Skeletal muscle satellite cell (primary cell): Measurements from ENCODE around the gene DOCK8.
A peak's percentile ranks its signal among the peaks of the same experiment; 100 is the strongest.

Source experiments
- H3K27me3 ChIP-seq: 2 replicates; pipeline ENCODE4 v1.7.0; 2013; ENCODE audit warnings: low read length; ENCODE audit not compliant: control insufficient read depth, insufficient read depth
- H3K36me3 ChIP-seq: 2 replicates; pipeline ENCODE4 v1.7.0; 2013; ENCODE audit warnings: mild to moderate bottlenecking, control low read depth, low read length; ENCODE audit not compliant: insufficient read depth
- H3K4me1 ChIP-seq: 2 replicates; pipeline ENCODE4 v1.7.0; 2013; ENCODE audit warnings: low read length; ENCODE audit not compliant: control insufficient read depth, insufficient read depth
- H3K4me2 ChIP-seq: 2 replicates; pipeline ENCODE4 v1.7.0; 2013; ENCODE audit warnings: mild to moderate bottlenecking, low read length
- H3K4me3 ChIP-seq: 2 replicates; pipeline ENCODE4 v1.7.0; 2013; ENCODE audit warnings: low read length
- H3K9ac ChIP-seq: 2 replicates; pipeline ENCODE4 v1.7.0; 2013; ENCODE audit warnings: mild to moderate bottlenecking, low read depth, low read length, moderate library complexity
- H3K9me3 ChIP-seq: replicated peaks from 2 replicates; pipeline ENCODE4 v1.7.0; 2013; ENCODE audit warnings: mild to moderate bottlenecking, control low read depth, low read length

The DOCK8 gene

DNA sequence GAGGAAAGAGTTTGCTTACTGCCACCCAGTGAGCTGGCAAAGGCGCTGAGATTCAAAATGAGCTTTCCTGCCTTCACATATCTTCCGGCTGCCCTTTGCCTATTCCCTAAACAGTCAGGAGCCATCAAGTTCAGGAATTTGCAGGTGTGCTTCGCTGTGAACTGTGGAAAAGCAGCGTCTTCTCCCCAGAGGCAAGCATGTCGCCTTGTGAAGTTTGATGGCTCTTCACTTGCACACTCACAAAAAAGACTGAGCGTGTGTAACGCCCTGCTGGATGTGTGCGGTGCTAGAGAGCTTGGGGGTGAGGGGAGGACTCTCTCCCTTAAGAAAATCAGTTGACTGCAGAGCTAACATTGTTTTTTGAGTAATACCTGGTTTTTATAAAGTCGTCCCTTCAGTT, 288.7 kb downstream of the DOCK8 start:
- Histone ChIP-seq H3K9me3 (no peaks in the 10 kb centered on the region), H3K27me3 (peaks cover 42% of the 10 kb centered on the region), H3K4me1 (peaks cover 9% of the 10 kb centered on the region), H3K4me2 (no peak overlapping the region), H3K36me3 (no peaks in the 10 kb centered on the region), H3K9ac (no peak overlapping the region), H3K4me3 (no peak overlapping the region)

DNA sequence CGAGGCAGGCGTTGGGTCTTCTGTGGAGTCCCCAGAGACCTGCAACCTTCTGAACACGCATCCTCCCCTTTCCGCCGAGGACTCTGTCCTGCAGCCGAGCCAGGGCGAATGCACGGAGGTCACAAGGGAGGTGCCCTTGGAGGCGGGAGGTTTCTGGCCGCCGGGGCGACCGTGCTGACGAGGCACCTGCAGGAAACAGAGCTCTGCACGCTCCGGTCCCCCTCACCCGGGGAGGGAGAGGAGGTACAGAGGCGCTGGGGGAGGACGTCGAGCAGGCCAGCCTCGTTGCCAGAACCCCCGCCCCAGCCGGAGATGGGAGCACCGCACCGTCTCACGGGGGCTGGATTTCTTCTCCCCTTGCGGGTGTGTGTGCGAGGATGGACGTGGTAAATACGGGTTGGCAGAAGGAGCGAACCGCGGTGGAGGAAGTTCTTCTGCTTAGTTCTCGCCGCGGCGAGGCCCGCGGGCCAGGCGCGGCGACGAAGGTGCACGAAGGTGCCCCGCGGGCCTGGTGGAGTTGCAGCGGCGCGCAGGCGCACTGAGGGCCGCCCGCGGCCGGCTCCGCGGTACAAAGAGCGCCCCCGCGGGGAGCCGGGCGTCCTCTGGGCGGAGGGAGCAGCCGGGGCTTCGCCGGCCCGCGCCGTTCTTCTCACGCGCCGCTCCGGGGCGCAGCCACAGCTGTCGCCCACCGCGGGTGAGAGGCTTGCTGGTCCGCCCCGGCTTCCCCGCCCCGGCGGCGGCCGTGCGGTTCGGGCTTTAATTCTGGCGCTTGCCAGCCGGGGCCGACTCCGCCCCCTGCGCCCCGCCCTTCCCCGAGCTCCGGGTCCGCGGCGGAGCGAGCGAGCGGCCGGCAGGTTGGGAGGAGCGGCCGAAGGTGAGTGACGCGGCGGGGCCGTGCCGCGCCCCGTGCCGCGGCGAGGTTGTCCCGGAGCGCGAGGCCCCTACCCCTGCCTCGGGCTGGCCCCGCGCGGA, 289.5 kb downstream of the DOCK8 start, which contains the start of gene KANK1:
KANK1 (plus strand) TSS at position 815 of the 972 bp plus-strand sequence.
- Histone ChIP-seq H3K4me2 (peak within 1 kb of the TSS; percentile 81), H3K9me3 (no peaks in the 10 kb centered on the region), H3K4me1 (peaks cover 9% of the 10 kb centered on the region), H3K4me3 (peak within 1 kb of the TSS; percentile 77), H3K36me3 (no peaks in the 10 kb centered on the region), H3K27me3 (peaks cover 42% of the 10 kb centered on the region), H3K9ac (peak within 1 kb of the TSS; percentile 56)

DNA sequence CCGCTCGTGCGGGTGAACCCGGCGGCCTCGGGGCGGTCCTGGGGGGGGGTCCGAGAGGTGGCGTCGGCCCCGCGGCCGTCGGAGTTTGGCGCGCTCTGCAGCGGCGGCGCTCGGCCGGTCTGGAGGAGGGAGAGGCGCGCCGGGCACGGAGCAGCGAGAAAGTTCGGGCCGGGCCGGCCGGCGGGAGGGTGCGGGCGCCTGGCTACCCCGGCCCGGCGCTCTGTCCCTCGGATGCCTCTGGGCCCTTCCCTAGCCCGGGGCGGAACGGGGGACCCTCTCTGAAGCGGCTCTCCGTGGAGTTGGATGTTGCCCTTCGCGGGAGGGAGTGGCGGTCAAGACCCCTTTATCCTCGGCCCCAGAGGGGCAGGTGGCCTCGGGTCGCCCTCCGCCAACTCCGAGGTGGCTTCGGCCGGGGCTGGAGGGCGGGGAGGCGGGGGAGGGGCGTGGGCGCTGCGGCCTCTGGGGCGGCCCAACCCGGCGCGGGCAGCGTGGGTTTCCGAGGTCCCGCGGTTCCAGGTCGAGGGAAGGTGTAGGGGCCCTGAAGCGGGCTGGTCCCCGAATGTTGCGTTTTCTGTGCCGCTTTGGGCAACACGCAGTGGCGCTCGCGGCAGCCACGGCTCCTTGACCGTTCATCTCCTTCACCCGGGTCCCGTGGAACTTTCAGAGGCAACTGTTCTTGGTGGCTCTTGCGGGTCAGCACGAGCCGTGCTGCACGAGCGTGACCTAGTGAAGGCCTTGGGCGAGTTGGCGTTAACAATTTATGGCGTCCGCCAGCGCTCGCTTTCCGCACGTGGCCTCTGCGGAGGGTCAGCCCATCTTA, 290.5 kb downstream of the DOCK8 start:
- peaks cover 9% of the 10 kb centered on the region for H3K4me1 ChIP-seq
- peaks cover 42% of the 10 kb centered on the region for H3K27me3 ChIP-seq
- no peaks in the 10 kb centered on the region for H3K36me3 ChIP-seq
- peak overlapping the region; percentile 56 for H3K9ac ChIP-seq
- H3K9me3 ChIP-seq, result no peaks in the 10 kb centered on the region
- peak overlapping the region; percentile 77 for H3K4me3 ChIP-seq
- peak overlapping the region; percentile 81 for H3K4me2 ChIP-seq

DNA sequence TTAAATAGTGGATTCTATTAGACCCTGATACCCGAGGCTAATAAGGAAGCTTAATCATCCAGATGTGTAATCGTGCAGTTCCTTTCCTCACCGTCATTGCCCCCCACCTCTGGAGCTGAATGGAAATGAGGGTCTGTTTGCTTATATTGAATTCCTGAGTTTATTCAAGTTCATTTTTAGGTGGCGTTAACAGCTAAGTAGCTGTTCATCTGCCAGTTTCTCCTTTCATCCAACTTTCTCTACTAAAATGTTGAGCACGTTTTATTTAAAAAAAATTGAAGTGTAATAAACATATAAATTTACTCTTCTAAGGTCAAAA, 291.0 kb downstream of the DOCK8 start:
- Histone ChIP-seq H3K36me3 (no peaks in the 10 kb centered on the region), H3K9ac (no peak overlapping the region), H3K4me2 (peak overlapping the region; percentile 81), H3K4me1 (peaks cover 9% of the 10 kb centered on the region), H3K9me3 (no peaks in the 10 kb centered on the region), H3K4me3 (peak overlapping the region; percentile 54), H3K27me3 (peaks cover 39% of the 10 kb centered on the region)

DNA sequence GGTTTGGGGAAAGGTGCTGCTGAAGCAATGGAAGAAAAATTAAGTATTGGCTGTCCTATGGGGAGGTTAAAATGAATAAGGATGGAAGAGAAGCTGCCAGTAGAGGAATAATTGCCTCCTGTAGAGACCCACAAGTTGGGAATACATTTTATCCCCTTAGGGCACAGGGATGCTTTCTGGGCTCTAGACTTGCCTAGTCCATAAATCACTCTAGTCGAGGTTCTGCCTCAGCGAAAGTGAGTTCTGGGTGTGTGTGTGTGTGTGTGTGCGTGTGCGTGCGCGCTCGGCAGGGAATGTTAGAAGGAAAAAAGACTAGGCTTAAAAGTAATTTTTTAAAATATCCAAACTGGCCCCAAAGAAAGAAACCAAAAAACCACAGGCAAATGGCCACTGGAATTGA, 291.6 kb downstream of the DOCK8 start:
- Histone ChIP-seq H3K4me1 (peaks cover 9% of the 10 kb centered on the region), H3K27me3 (peaks cover 39% of the 10 kb centered on the region), H3K4me3 (no peak overlapping the region), H3K9me3 (no peaks in the 10 kb centered on the region), H3K9ac (no peak overlapping the region), H3K4me2 (no peak overlapping the region), H3K36me3 (no peaks in the 10 kb centered on the region)

DNA sequence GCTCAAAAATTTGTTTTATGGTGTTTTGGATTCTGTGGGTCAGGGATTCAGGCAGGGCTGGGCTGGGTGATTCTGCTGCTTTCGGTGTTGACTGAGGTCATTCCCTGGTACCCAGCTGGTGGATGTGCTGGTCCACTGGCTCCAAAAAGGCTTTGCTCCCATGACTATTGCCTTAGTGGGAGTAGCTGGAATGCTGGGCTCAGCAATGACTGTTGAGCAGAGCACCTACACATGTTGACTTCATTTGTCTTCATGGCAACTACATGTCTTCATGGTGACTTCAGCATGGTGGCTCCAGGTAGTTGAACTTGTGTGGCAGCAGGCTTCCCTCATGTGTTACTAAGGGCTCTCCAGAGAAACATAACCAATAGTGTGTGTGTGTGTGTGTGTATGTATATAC, 297.2 kb downstream of the DOCK8 start:
- H3K4me1 ChIP-seq, result no peaks in the 10 kb centered on the region
- no peak overlapping the region for H3K9ac ChIP-seq
- H3K4me3 ChIP-seq, result no peak overlapping the region
- H3K9me3 ChIP-seq, result no peaks in the 10 kb centered on the region
- H3K4me2 ChIP-seq, result no peak overlapping the region
- peaks cover 18% of the 10 kb centered on the region for H3K27me3 ChIP-seq
- no peaks in the 10 kb centered on the region for H3K36me3 ChIP-seq

DNA sequence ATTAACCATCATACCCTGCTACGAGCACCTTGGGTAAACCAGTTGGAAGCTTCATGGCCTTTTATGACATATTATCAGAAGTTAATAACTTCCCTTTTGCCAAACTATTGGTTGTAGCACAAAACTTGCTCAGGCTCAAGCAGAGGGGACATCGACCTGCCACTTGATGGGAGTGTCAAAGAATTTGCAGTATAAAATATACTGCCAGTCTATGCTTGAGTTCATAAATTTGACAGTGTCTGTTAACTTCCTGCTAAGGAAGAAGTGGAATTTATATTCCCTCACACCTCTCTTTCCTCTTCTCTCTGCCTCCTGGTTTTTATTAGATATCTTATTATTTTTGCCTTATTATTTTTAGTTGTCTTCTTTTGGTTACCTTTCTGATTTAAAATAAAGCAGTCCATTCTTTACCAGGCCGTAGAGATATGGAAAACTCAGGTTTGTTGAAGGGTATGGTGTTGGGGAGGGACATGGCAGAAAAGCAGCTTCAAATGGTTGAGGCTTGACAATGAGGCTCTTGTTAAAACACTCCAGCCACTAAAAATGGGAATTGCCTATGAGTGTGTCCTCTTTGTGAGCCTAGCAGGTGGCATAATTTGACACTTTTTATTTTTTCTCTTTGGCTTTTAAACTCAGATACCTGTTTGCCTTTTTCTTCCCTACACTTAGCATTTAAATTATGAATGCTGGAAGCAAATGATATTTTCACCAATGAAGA, 298.0 kb downstream of the DOCK8 start:
- no peaks in the 10 kb centered on the region for H3K4me1 ChIP-seq
- H3K4me2 ChIP-seq, result no peak overlapping the region
- H3K4me3 ChIP-seq, result no peak overlapping the region
- no peak overlapping the region for H3K9ac ChIP-seq
- peaks cover 18% of the 10 kb centered on the region for H3K27me3 ChIP-seq
- H3K9me3 ChIP-seq, result no peaks in the 10 kb centered on the region
- H3K36me3 ChIP-seq, result no peaks in the 10 kb centered on the region
